Testis (tissue), 2 donors: ENCODE measurements around the gene HMGA1.

ENCODE experiments used
- CTCF ChIP-seq, 3 experiments: fragments of 450-650 bp in 2 of 3; fragments of 200-600 bp in 1 of 3; sonication (generic) in 1 of 3; IDR thresholded peaks; one replicate each; pipeline ENCODE4 v1.5.1; 2016 to 2019; ENCODE audit warnings: antibody characterized with exemption in 3 of 3, mild to moderate bottlenecking in 2 of 3, moderate library complexity in 1 of 3
- POLR2A ChIP-seq: fragments of 450-650 bp; IDR thresholded peaks from one replicate; pipeline ENCODE4 v1.6.1; 2017; ENCODE audit warnings: antibody characterized with exemption, mild to moderate bottlenecking, moderate library complexity

DNA sequence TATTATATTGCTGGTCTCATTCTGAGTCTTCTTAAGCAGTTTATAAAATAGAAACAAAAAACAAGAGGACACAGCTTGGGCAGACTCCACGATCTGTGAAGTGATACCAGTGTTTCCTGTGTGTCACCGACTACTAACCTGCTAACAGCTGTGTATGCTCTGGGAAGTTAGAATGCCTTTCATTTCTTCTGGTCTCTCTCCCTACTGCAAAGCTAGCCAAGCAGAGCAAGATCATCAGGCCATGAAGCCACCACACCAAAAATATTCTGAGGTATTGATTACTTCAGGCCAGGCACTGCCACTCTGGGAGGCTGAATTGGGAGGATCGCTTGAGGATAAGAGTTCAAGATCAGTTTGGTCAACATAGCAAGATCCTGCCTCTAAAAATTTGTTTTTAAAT, 59.0 kb downstream of the HMGA1 start:
- TF ChIP-seq CTCF (IDR thresholded peaks at IDR 0.05) = no peak
- TF ChIP-seq POLR2A = no peak
